HL-60 (cell line): ENCODE results near the gene RAI14.

Experiments
- CTCF ChIP-seq: IDR thresholded peaks from one replicate; pipeline ENCODE4 v1.5.1; 2011; ENCODE audit warnings: low read length, control low read depth, inconsistent platforms; ENCODE audit not compliant: insufficient read depth
- GABPA ChIP-seq: IDR thresholded peaks from 2 replicates; pipeline ENCODE4 v1.6.1; 2012; ENCODE audit warnings: low read depth
- REST ChIP-seq: IDR thresholded peaks from 2 replicates; pipeline ENCODE4 v1.6.1; 2012; ENCODE audit warnings: low read depth; ENCODE audit not compliant: insufficient replicate concordance
- SPI1 ChIP-seq: IDR thresholded peaks from 2 replicates; pipeline ENCODE4 v1.6.1; 2012; ENCODE audit warnings: low read depth, mild to moderate bottlenecking, borderline replicate concordance

DNA sequence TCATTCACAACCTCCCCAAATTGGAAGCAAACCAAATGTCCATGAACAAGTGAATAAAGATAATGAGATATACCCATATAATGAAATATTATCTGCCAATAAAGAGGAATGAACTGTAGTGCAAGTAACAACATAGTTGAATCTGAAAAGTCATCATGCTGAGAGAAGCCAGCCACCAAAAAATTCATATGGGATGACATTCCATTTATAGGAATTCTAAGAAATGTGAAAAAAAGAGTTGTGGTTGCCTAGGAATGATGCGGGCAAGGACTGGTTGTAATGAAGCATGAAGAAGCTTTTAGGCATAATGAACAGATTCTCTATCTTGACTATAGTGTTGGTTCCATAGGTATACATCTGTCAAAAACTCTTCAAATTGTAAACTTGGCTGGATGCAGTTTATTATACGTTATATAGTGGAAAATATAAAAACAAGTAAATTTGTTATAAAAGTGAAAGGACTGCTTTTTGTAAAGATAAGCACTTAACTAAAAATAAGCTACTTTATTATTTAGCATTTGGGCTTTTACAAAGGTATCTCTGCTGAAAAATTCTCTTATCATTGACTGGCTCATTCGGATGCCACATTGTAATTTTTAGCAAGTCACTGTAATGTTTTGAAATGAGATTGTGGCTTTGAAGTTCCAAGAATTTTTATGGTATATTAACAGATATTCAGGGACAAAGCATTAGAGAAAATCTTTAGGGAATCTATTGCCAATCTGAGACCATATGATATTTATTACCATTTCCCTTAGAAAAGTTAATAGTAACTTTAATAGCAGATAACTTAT is 161.6 kb downstream of the RAI14 start:
- no peak for TF ChIP-seq REST
- no peak for TF ChIP-seq CTCF
- TF ChIP-seq SPI1: no peak
- TF ChIP-seq GABPA: no peak
